ENCODE measurements around the gene IL36B. TPM values are rescaled to one million over a fixed set of nuclear protein-coding genes. Genes with fewer than 3 reads are reported as not detected.

Gene IL36B
- total RNA-seq, 4 donors from 2014 or later = not detected

DNA sequence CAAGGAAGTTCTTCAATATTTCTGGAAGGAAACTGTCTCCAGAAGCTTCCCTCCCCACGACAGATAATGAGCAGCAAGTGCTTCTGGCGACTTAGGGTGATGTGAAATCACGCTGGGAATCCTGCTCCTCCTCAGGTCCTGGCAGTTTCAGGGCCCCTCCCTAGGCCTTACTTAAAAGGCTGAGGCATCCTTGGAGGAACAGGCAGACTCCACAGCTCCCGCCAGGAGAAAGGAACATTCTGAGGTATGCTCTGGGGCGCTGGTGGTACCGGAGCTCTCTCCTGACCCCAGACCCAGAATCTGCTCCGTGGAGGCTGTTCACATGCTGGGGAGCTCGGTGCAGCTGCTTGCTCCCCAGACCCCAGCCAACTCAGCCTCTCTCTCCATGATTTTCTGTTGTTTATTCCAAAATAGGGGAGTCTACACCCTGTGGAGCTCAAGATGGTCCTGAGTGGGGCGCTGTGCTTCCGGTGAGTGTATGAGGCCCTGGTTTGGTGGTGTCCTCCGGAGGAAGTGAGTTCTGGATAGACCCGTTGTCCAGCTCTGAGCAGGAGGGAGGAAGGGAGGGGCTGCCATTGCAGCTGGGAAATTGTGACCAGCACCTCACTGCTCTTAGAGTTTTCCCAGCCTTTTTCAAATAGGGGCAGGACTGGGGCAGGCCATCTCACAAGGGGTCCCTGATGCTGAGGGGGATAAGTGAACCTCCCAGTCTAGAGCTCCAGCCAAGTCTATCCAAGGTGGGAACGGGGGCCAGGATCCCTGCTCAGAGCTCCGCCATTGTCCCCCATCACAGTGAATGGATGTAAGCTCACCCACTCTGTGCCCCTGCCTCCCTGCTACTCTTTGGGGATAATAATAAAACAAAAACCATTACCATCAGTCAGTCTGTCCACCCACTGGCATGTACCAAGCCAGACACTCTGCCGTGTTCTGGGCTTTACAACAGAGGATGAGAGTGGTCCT lies 6.6 kb upstream of the IL36B start, which contains the start of gene IL36RN:
TSS of gene IL36RN (plus strand) at position 201 of the 963 bp plus-strand sequence. CDS start at position 442, 241 bp downstream.
- Histone ChIP-seq H3K4me1 (no peaks in the 10 kb centered on the region), H3K27ac (no peak within 1 kb of the TSS), H3K36me3 (no peaks in the 10 kb centered on the region), H3K4me3 (no peak within 1 kb of the TSS), H3K27me3 (no peaks in the 10 kb centered on the region), H3K9me3 (no peaks in the 10 kb centered on the region)
- TF ChIP-seq POLR2A (IDR thresholded peaks at IDR 0.05) = no peak
- no peak for DNase-seq
- intact Hi-C loops (cut with DNase I; ENCODE audit: low total_unique reads) = no loop called here

DNA sequence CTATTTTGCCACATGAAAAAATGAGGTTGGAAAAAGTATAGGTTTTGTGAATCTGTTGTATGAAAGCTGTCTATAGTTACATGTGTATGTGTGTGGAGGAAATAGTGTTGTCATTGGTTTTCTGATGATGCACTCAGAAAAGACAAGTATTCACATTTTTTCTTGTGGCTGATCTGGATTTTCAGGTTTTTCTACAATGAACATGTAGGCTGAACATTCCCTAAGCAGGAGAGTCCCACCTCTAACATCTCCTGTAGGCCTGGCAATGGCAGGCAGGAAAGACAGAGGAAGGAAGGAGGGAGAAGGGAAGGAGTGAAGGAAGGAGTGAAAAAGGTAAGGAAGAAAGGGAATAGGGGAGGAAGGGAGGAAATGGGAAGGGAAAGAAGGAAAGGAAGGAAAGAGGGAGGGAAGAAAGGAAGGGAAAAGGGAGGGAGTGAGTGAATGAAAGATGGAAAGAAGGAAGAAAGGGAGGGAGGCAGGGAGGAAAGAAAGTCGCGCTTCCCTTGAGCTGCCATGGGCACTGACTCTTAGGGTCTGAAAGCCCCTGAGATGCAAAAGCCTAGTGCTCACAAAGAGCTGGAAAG lies 5.8 kb upstream of the IL36B start:
- intact Hi-C loops (cut with DNase I; ENCODE audit: low total_unique reads) = no loop called here
- Histone ChIP-seq H3K4me3 (no peak overlapping the region), H3K36me3 (no peaks in the 10 kb centered on the region), H3K27ac (no peak overlapping the region), H3K9me3 (no peaks in the 10 kb centered on the region), H3K4me1 (no peaks in the 10 kb centered on the region), H3K27me3 (no peaks in the 10 kb centered on the region)
- DNase-seq = no peak
- TF ChIP-seq POLR2A (IDR thresholded peaks at IDR 0.05) = no peak
- TF ChIP-seq, protein P1, sequence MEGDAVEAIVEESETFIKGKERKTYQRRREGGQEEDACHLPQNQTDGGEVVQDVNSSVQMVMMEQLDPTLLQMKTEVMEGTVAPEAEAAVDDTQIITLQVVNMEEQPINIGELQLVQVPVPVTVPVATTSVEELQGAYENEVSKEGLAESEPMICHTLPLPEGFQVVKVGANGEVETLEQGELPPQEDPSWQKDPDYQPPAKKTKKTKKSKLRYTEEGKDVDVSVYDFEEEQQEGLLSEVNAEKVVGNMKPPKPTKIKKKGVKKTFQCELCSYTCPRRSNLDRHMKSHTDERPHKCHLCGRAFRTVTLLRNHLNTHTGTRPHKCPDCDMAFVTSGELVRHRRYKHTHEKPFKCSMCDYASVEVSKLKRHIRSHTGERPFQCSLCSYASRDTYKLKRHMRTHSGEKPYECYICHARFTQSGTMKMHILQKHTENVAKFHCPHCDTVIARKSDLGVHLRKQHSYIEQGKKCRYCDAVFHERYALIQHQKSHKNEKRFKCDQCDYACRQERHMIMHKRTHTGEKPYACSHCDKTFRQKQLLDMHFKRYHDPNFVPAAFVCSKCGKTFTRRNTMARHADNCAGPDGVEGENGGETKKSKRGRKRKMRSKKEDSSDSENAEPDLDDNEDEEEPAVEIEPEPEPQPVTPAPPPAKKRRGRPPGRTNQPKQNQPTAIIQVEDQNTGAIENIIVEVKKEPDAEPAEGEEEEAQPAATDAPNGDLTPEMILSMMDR (IDR thresholded peaks at IDR 0.05) = no peak

DNA sequence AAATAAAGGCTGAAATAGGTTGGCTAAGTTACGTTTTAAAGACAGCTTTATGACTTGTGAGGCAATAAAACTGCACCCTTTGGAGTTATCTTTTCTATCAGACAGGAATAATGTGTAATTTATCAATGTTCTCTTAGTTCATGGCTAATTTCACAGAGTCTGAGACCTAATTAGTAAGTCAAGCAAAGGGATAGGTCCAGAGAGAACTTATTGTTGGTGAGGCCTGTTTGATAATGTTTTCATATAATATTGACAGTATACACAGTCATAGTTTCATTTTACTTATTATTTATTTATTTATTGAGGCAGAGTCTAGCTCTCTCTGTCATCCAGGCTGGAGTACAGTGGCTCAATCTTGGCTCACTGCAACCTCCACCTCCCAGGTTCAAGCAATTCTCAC lies 4.5 kb upstream of the IL36B start:
- Histone ChIP-seq H3K27me3 (no peaks in the 10 kb centered on the region), H3K4me3 (no peak overlapping the region), H3K36me3 (no peaks in the 10 kb centered on the region), H3K27ac (no peak overlapping the region), H3K4me1 (no peaks in the 10 kb centered on the region), H3K9me3 (no peaks in the 10 kb centered on the region)
- DNase-seq = no peak
- TF ChIP-seq POLR2A (IDR thresholded peaks at IDR 0.05) = no peak
- TF ChIP-seq, protein P1 (IDR thresholded peaks at IDR 0.05) = no peak
- intact Hi-C loops (cut with DNase I; ENCODE audit: low total_unique reads) = no loop called here

DNA sequence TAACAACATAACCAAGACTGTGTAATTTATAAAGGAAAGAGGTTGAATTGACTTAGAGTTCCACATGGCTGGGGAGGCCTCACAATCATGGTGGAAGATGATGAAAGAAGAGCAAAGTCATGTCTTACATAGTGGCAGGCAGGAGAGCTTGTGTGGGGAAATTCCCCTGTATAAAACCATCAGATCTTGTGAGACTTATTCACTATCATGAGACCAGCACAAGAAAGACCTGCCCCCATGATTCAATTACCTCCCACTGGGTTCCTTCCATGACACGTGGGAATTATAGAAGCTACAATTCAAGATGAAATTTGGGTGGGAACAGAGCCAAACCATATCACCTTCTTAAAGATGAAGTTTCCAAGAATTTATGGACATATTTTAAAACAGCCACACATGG lies 3.9 kb upstream of the IL36B start:
- H3K27me3 ChIP-seq = no peaks in the 10 kb centered on the region
- H3K9me3 ChIP-seq = no peaks in the 10 kb centered on the region
- H3K4me1 ChIP-seq = no peaks in the 10 kb centered on the region
- intact Hi-C loops (cut with DNase I; ENCODE audit: low total_unique reads) = no loop called here
- H3K4me3 ChIP-seq = no peak overlapping the region
- DNase-seq = no peak
- H3K27ac ChIP-seq = no peak overlapping the region
- TF ChIP-seq POLR2A (IDR thresholded peaks at IDR 0.05) = no peak
- TF ChIP-seq, protein P1 (IDR thresholded peaks at IDR 0.05) = no peak
- no peaks in the 10 kb centered on the region for H3K36me3 ChIP-seq

DNA sequence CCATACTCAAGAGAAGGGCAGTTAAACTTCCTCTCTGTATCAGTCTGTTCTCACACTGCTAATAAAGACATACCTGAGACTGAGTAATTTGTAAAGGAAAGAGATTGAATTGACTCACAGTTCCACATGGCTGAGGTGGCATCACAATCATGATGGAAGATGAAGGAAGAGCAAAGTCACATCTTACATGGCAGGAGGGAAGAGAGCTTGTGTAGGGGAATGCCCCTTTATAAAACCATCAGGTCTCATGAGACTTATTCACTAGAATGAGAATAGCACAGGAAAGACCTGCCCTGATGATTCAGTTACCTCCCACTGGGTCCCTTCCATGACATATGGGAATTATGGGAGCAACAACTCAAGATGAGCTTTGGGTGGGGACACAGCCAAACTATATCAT lies 1.4 kb upstream of the IL36B start:
- Histone ChIP-seq H3K4me1 (no peaks in the 10 kb centered on the region), H3K36me3 (no peaks in the 10 kb centered on the region), H3K27me3 (no peaks in the 10 kb centered on the region), H3K27ac (no peak overlapping the region), H3K4me3 (no peak overlapping the region), H3K9me3 (no peaks in the 10 kb centered on the region)
- intact Hi-C loops (cut with DNase I; ENCODE audit: low total_unique reads) = no loop called here
- no peak for DNase-seq
- TF ChIP-seq POLR2A (IDR thresholded peaks at IDR 0.05) = no peak

DNA sequence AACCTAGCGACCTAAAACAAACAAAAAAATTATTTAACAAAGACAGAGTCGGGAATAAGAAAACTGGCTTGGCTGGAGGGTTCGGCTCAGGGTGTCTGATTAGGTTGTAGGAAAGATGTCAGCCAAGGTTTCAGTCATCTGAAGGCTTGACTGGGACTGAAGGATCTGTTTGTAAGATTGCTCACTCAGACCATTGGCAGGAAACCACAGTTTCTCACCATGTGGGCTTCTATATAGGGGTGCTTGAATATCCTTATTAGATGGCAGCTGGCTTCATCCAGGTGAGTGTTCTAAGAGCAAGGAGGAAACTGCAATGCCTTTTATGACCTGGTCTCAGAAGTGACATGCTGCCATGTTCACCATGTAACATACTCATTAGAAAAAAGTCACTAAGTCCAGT lies 999 bp upstream of the IL36B start:
- Histone ChIP-seq H3K36me3 (no peaks in the 10 kb centered on the region), H3K27ac (no peak overlapping the region), H3K4me3 (no peak overlapping the region), H3K4me1 (no peaks in the 10 kb centered on the region), H3K27me3 (no peaks in the 10 kb centered on the region), H3K9me3 (no peaks in the 10 kb centered on the region)
- intact Hi-C loops (cut with DNase I; ENCODE audit: low total_unique reads) = no loop called here
- TF ChIP-seq, protein P1 (IDR thresholded peaks at IDR 0.05) = no peak
- TF ChIP-seq POLR2A (IDR thresholded peaks at IDR 0.05) = no peak
- DNase-seq = no peak

All from uterus (tissue), 4 donors.